Activated T-helper 2 cell treated with anti-CD3 and anti-CD28 coated beads, Interferon-gamma antibody, Interleukin-2, Interleukin-4, amounts not matched to agents 10 μg/mL and 5 μg/mL and 100 μg/mL, durations not matched to agents 14 hours and 24 hours and 36 hours (primary cell): ENCODE results near the gene RPA1. TPM values are rescaled to one million over a fixed set of nuclear protein-coding genes. Genes with fewer than 3 reads are reported as not detected.
"Not testable (repeated sequence)": the region's sequence is repeated elsewhere in the genome, so short reads cannot be mapped to it uniquely, and the experiment has no call there.

Experiments used
- DNase-seq: peaks from one replicate; pipeline ENCODE4 v3.0.0; 2021; ENCODE audit warnings: low spot score
- H3K27ac Mint-ChIP-seq: one replicate; pipeline ENCODE4 v1.8.0; 2021; ENCODE audit warnings: mixed read lengths
- H3K27me3 Mint-ChIP-seq: one replicate; pipeline ENCODE4 v1.8.0; 2021; ENCODE audit warnings: low read depth, mixed read lengths
- H3K36me3 Mint-ChIP-seq: one replicate; pipeline ENCODE4 v1.8.0; 2021; ENCODE audit warnings: low read depth, mixed read lengths
- H3K4me1 Mint-ChIP-seq: one replicate; pipeline ENCODE4 v1.8.0; 2021; ENCODE audit warnings: low read depth, mixed read lengths
- H3K4me3 Mint-ChIP-seq: one replicate; pipeline ENCODE4 v1.8.0; 2021; ENCODE audit warnings: low read depth, mild to moderate bottlenecking, moderate library complexity, mixed read lengths
- H3K9me3 Mint-ChIP-seq: one replicate; pipeline ENCODE4 v1.8.0; 2021; ENCODE audit warnings: mixed read lengths
- intact Hi-C: fragments of 100-400 bp; cut with micrococcal nuclease; formaldehyde crosslinking; loops from one replicate; pipeline ENCODE4 v1.15.1; 2023
- total RNA-seq: library from RNA; stranded (reverse); gene quantifications from 2 replicates; pipeline ENCODE4 v1.2.3, GENCODE V29; 2022

RPA1 gene
- total RNA-seq, 1 donor from 2014 or later: 229 TPM

- H3K4me3 Mint-ChIP-seq, H3K4me1 Mint-ChIP-seq, intact Hi-C loops, H3K27ac Mint-ChIP-seq, H3K27me3 Mint-ChIP-seq, H3K9me3 Mint-ChIP-seq, DNase-seq: not testable (repeated sequence)
- peaks cover 81% of the 10 kb centered on the region for H3K36me3 Mint-ChIP-seq
Measured at GRCh38 chr17:1895479-1895878, 65.7 kb downstream of the RPA1 start.

GRCh38 chr17:1896243-1897104 lies 66.7 kb downstream of the RPA1 start:
- no peak overlapping the region for H3K4me3 Mint-ChIP-seq
- peaks cover 72% of the 10 kb centered on the region for H3K36me3 Mint-ChIP-seq
- intact Hi-C loops: no loop called here
- no peak overlapping the region for H3K27ac Mint-ChIP-seq
- no peaks in the 10 kb centered on the region for H3K9me3 Mint-ChIP-seq
- H3K27me3 Mint-ChIP-seq: no peaks in the 10 kb centered on the region
- no peak for DNase-seq
- peaks cover 3% of the 10 kb centered on the region for H3K4me1 Mint-ChIP-seq

DNA sequence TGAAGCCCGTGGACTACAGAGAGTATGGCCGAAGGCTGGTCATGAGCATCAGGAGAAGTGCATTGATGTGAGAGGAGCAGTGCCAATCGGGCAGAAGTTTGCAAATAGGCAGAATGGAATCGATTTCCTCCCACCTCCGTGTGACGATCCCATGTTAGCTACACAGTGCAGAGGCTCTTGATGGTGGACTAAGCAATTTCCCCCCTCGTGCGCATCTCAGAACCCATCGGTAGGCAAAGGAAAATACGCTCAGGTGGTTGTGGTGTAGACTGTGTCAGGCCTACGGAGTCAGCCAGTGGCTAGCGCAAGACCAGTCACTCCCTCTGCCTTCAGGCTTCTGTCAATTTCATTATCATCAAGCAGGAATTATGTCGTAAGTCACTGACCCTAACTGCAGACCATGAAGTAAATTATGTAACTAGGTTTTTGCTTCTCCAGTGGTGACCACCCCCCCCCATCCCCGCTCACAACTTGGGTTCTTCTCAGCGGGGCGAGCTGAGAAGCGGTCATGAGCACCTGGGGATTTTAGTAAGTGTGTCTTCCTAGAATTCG lies 67.4 kb downstream of the RPA1 start:
- intact Hi-C loops: no loop called here
- Mint-ChIP-seq H3K36me3 (peaks cover 67% of the 10 kb centered on the region), H3K27me3 (no peaks in the 10 kb centered on the region)

DNA sequence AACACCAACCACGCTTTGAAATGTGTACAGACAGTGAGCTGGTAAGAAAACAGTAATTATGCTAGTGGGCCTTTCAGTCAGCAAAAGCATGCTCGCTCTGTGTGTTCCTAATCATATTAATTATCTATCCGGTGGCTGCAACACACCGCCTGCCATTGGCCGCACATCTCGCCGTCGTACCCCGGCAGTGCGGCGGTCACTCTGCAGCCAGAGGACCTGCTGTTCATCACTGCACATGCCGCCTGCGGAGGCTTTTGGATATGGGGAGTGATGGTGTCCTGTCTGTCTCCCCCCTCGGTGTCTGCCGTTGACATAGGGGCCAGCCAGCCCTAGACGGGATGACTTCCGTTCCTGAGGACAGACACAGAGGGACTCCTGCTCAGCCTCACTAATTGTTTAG lies 68.5 kb downstream of the RPA1 start:
- intact Hi-C loops: no loop called here
- Mint-ChIP-seq H3K4me3 (no peak overlapping the region), H3K36me3 (peaks cover 56% of the 10 kb centered on the region)

More for the DNA sequence above, 67.4 kb downstream of the RPA1 start:
- no peak overlapping the region for H3K4me3 Mint-ChIP-seq
- H3K9me3 Mint-ChIP-seq: no peaks in the 10 kb centered on the region
- DNase-seq: no peak
- peaks cover 3% of the 10 kb centered on the region for H3K4me1 Mint-ChIP-seq
- no peak overlapping the region for H3K27ac Mint-ChIP-seq

GRCh38 chr17:1898872-1899271 lies 69.1 kb downstream of the RPA1 start:
- no peak for DNase-seq
- Mint-ChIP-seq H3K36me3 (peaks cover 52% of the 10 kb centered on the region), H3K9me3 (no peaks in the 10 kb centered on the region), H3K27ac (no peak overlapping the region), H3K4me3 (no peak overlapping the region), H3K4me1 (peaks cover 3% of the 10 kb centered on the region), H3K27me3 (peaks cover 1% of the 10 kb centered on the region)
- intact Hi-C loops: no loop called here

More for the DNA sequence above, 68.5 kb downstream of the RPA1 start:
- Mint-ChIP-seq H3K4me1 (peaks cover 3% of the 10 kb centered on the region), H3K27me3 (peaks cover under 1% of the 10 kb centered on the region), H3K27ac (no peak overlapping the region), H3K9me3 (no peaks in the 10 kb centered on the region)
- no peak for DNase-seq

GRCh38 chr17:1899403-1900000 lies 69.7 kb downstream of the RPA1 start:
- H3K36me3 Mint-ChIP-seq: peaks cover 46% of the 10 kb centered on the region
- H3K27ac Mint-ChIP-seq: no peak overlapping the region
- intact Hi-C loops: no loop called here
- H3K4me1 Mint-ChIP-seq: peaks cover 3% of the 10 kb centered on the region
- H3K9me3 Mint-ChIP-seq: no peaks in the 10 kb centered on the region
- no peak overlapping the region for H3K4me3 Mint-ChIP-seq
- no peak for DNase-seq
- H3K27me3 Mint-ChIP-seq: peaks cover 1% of the 10 kb centered on the region

DNA sequence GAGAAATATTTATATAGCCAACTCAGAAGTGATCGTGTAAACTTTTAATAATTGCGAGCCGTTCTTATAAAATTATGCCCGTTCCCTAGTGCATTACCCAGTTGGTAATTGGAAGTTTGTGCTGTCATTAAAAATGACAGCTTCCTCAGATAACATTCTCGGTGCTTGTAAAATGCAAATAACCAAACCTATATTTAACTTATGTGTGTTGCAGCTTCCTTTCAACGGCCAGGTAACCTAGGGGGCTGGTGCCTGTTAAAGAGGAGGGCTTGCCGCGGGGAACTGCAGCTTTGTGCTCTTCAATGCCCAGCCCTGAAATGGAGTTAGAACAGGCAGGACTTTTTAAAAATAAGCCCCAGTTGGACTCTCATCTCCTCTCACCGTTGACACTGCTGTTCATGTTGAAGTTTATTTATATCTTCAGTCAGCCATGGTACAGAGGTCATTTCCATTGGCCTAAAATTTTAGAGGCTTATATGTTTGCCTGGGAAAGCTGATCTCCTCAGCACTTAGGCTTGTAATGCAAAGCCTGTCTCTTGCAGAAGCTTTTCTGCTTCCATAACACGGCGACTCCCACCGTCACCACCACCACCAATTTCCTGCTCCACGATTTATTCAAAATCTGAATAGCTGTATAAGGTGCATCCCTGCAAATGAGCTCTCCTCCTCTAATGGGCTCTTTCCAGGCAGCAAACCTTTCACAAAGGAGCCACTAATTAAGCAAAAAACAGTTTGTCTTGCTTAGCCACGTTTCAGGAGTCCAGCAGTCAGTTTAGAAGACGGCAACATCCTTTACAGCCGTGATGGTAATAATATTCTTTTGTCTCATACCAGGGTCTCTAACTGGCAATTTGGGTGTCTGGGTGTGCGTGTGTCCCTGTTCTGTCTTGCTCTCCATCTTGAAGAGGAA lies 74.7 kb downstream of the RPA1 start:
- no peak for DNase-seq
- H3K36me3 Mint-ChIP-seq: peaks cover 4% of the 10 kb centered on the region
- no peaks in the 10 kb centered on the region for H3K9me3 Mint-ChIP-seq
- H3K27me3 Mint-ChIP-seq: peaks cover 40% of the 10 kb centered on the region
- H3K4me1 Mint-ChIP-seq: peaks cover 2% of the 10 kb centered on the region
- no peak overlapping the region for H3K27ac Mint-ChIP-seq
- H3K4me3 Mint-ChIP-seq: no peak overlapping the region
- intact Hi-C loops: loop anchor here (10.0 kb wide), 1 partner anchor 90 kb away; no protein-coding TSS in a partner anchor

DNA sequence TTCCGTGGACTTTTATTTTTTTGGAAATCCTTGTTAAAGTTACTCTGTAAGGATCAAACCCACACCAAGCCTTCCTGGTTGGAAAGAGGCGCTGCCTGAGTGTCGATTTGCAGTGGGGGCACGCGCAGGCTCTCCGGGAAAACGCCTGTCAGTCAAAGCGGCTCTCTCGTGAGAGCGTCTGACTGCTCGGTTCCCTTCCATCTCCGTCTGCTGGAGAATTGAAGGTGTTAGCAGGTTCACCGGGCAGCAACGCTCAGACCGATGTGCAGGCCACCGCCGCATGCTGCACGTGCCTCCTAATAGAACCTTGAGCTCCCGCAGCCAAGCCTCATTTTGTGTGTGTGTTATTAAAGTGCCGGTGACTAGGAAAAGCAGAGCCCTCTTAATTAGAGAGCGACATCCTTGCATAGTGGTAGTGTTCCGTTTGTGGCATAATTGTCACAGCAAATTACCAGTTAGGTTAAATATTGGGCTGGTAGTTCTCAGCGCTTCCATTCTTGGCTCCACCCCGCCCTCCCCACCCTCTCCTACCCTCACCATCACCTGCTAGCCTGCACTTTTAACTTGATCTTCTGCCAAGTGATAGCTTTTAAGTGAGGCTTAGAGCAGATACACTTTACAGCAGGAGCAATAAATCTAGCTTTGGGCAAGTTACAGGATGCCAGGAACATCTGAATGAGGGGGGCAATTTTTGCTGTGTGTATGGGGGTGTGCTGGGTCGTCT lies 75.5 kb downstream of the RPA1 start:
- H3K4me3 Mint-ChIP-seq: no peak overlapping the region
- no peak for DNase-seq
- intact Hi-C loops: loop anchor here (10.0 kb wide), 1 partner anchor 89 kb away; no protein-coding TSS in a partner anchor
- H3K27ac Mint-ChIP-seq: no peak overlapping the region
- H3K27me3 Mint-ChIP-seq: peaks cover 48% of the 10 kb centered on the region
- no peaks in the 10 kb centered on the region for H3K9me3 Mint-ChIP-seq
- H3K36me3 Mint-ChIP-seq: no peaks in the 10 kb centered on the region
- H3K4me1 Mint-ChIP-seq: peaks cover 2% of the 10 kb centered on the region

DNA sequence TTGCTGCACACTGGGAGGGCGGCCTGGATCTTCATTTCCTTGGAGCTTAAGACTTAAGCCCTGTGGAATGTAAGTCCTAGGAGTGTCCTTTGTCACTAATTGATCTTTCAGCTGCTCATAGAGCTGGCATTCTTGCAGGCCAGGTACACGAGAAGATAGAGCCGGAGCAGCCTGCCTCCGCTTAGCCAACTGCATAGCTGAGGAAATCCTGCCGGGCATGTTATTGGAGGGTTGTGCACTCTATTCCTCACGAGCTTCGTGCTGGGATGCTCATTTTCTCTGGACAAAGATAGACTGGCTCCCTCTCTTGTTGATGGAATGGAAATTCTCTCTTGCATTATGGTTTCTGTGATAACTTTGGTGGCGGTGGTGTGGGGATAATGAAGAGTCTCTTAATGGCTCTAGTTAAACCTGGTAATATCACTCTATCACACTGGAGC lies 76.9 kb downstream of the RPA1 start:
- Mint-ChIP-seq H3K9me3 (no peaks in the 10 kb centered on the region), H3K4me1 (peaks cover 2% of the 10 kb centered on the region), H3K36me3 (no peaks in the 10 kb centered on the region), H3K4me3 (no peak overlapping the region), H3K27me3 (peaks cover 52% of the 10 kb centered on the region), H3K27ac (no peak overlapping the region)
- intact Hi-C loops: loop anchor here (10.0 kb wide), 1 partner anchor 88 kb away; no protein-coding TSS in a partner anchor
- no peak for DNase-seq

- Mint-ChIP-seq H3K27me3 (peaks cover 57% of the 10 kb centered on the region), H3K27ac (no peak overlapping the region), H3K9me3 (no peaks in the 10 kb centered on the region), H3K36me3 (no peaks in the 10 kb centered on the region), H3K4me1 (peaks cover 2% of the 10 kb centered on the region), H3K4me3 (no peak overlapping the region)
- intact Hi-C loops: loop anchor here (10.0 kb wide), 1 partner anchor 88 kb away; no protein-coding TSS in a partner anchor
- DNase-seq: no peak
Measured at GRCh38 chr17:1907216-1907631, 77.4 kb downstream of the RPA1 start.

DNA sequence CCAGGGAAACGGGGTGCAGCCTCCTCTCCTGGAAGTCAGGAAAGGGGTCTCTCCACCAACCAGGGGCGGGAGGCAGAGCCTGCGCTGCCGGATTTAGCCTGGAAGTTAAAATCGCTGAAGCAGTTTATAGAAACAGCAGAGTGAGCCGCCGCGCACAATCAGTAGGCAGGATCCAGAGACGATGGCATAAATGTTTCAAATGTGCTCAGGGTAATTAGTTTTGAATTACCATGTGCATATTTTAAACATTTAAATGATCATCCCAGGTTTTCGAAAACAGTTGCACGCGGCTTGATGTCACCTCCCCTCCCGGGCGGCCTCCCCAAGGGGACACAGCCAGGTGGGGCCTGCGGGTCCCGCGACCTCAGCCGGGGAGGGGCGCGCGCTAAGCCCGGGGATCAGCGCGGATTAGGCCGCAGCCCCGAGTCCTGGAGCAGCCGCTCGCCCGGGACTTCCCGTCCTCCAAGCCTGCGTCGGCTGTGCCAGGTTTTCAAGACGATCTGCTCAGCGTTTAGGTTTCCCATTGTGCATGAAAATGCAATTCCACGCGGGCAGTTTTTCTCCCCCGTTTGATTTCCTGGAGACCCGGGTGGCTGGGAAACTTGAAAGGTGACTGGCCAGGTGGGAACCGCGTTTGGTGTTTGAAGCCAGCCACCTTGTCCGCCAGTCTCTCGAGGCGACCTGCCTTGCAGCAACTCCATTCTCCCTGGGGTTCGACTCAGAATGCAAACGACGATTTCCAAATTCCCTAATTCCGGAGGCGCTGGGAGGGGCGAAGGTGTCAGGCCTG lies 78.3 kb downstream of the RPA1 start:
- no peak for DNase-seq
- H3K36me3 Mint-ChIP-seq: no peaks in the 10 kb centered on the region
- H3K27me3 Mint-ChIP-seq: peaks cover 57% of the 10 kb centered on the region
- intact Hi-C loops: loop anchor here (2.0 to 10.0 kb wide), 2 partner anchors 87 to 123 kb away; partner anchors contain the start of gene DPH1
- H3K9me3 Mint-ChIP-seq: no peaks in the 10 kb centered on the region
- H3K4me1 Mint-ChIP-seq: peaks cover 2% of the 10 kb centered on the region
- no peak overlapping the region for H3K27ac Mint-ChIP-seq
- no peak overlapping the region for H3K4me3 Mint-ChIP-seq
